Raji (cell line): Measurements from ENCODE around the gene PIR.

Experiments used
- POLR2A ChIP-seq: IDR thresholded peaks from 2 replicates; pipeline ENCODE4 v1.6.1; 2011; ENCODE audit warnings: low read depth, low read length, control low read depth; ENCODE audit not compliant: insufficient read depth

The PIR gene

GRCh38 chrX:15464704-15465103 lies 28.4 kb downstream of the PIR start:
- TF ChIP-seq POLR2A = no peak

GRCh38 chrX:15451913-15452312 lies 41.2 kb downstream of the PIR start:
- no peak for TF ChIP-seq POLR2A

- no peak for TF ChIP-seq POLR2A
These were observed 45.0 kb downstream of the PIR start for GRCh38 chrX:15448010-15448639.

GRCh38 chrX:15441464-15441863 lies 51.7 kb downstream of the PIR start:
- TF ChIP-seq POLR2A = no peak

GRCh38 chrX:15438332-15438731 lies 54.8 kb downstream of the PIR start:
- TF ChIP-seq POLR2A = no peak

GRCh38 chrX:15437724-15438123 lies 55.4 kb downstream of the PIR start:
- no peak for TF ChIP-seq POLR2A

- TF ChIP-seq POLR2A = no peak
These were observed 57.1 kb downstream of the PIR start for GRCh38 chrX:15435836-15436619.

GRCh38 chrX:15434205-15434604 lies 58.9 kb downstream of the PIR start:
- TF ChIP-seq POLR2A = no peak

- no peak for TF ChIP-seq POLR2A
These were observed 62.5 kb downstream of the PIR start for GRCh38 chrX:15430584-15430983.

GRCh38 chrX:15430076-15430475 lies 63.1 kb downstream of the PIR start:
- TF ChIP-seq POLR2A = no peak

- TF ChIP-seq POLR2A = no peak
These were observed 68.1 kb downstream of the PIR start for GRCh38 chrX:15425024-15425423.

GRCh38 chrX:15418707-15419181 lies 74.4 kb downstream of the PIR start:
- no peak for TF ChIP-seq POLR2A

GRCh38 chrX:15418041-15418706 lies 75.0 kb downstream of the PIR start:
- no peak for TF ChIP-seq POLR2A

GRCh38 chrX:15416133-15416993 lies 76.8 kb downstream of the PIR start:
- TF ChIP-seq POLR2A = no peak

GRCh38 chrX:15413101-15413500 lies 80.0 kb downstream of the PIR start:
- no peak for TF ChIP-seq POLR2A
